A549 treated with GW870086 at 1 μM for 4 hours (cell line): Measurements from ENCODE around the gene ZNF581. TPM values are rescaled to one million over a fixed set of nuclear protein-coding genes. Genes with fewer than 3 reads are reported as not detected.

Source experiments
- total RNA-seq: library from RNA; stranded (reverse); fragments of 200-300 nt; extraction: Qiagen RNA extraction; gene quantifications from 5 replicates; pipeline ENCODE4 v1.2.3, GENCODE V29; 2022; ENCODE audit warnings: low read depth

The ZNF581 gene, protein sequence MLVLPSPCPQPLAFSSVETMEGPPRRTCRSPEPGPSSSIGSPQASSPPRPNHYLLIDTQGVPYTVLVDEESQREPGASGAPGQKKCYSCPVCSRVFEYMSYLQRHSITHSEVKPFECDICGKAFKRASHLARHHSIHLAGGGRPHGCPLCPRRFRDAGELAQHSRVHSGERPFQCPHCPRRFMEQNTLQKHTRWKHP
- 39.2 to 55.8 TPM (median 47.7 TPM) in 5 replicates for total RNA-seq

DNA sequence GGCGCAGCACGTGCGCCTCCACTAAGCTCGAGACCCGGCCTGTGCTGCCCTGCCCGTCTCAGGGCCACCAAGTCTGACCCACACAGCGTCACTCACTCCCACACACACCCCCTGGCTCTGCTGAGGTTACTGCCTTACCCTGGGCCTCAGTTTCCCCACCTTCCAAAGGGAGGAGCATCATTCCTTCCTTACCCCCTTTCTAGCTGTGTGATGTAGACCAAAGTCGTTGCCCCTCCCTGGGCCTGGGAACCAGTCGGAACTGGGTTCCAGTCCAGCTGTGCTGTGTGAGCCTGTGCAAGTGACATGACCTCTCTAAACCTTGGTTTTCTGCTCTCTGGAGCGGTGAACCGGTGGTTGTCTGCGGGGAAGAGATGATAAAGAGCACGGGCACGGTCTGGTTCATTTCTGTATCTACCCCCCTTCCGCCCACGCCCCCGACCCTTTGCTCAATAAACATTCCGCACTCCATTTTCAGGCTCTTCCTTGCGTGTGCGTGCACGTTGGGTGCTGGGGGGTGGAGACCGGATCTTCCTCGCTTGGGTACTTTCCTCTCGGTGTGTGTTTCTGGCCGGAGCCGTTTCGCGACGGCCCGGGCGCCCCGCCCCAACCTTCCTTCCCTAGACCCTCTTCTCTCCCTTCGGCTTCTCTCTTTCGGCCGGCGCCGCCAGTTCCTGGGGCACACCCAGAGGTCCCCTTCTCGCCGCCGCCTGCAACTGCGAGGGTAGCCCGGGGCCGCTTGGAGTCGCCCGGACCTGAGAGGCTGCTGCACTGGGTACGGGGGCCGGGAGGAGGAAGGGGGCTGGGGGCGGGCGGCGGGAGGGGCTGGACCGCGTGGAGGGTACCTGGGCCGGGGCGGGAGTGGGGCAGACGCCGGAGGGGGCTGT is at the start of gene ZNF581:
Gene ZNF581 (plus strand): TSS at position 647 of the 884 bp plus-strand sequence. CDS start 923 bp downstream, outside the sequence.

DNA sequence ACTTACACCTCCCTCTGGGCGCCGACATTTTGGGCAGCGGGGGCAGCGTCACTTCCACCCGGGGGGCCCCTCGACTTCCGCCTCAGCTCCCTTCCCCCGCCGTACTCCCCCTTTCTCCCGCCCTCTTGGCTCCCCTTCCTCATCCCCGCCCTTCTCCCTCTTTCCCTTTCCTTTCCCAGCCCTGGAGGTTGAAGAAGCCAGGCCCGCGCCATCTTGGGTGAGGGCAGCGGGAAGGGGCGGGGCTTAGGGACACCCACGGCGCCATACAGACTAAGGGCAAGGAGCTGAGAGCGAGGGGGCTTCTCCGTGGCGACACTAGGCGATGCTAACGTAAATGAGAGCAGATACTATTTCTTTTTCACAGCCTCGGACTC is 44.0 kb upstream of the ZNF581 start, which contains the start of gene FIZ1:
Gene FIZ1 (minus strand): TSS at position 50 of the 374 bp plus-strand sequence. CDS start 1,652 bp downstream, outside the sequence.

DNA sequence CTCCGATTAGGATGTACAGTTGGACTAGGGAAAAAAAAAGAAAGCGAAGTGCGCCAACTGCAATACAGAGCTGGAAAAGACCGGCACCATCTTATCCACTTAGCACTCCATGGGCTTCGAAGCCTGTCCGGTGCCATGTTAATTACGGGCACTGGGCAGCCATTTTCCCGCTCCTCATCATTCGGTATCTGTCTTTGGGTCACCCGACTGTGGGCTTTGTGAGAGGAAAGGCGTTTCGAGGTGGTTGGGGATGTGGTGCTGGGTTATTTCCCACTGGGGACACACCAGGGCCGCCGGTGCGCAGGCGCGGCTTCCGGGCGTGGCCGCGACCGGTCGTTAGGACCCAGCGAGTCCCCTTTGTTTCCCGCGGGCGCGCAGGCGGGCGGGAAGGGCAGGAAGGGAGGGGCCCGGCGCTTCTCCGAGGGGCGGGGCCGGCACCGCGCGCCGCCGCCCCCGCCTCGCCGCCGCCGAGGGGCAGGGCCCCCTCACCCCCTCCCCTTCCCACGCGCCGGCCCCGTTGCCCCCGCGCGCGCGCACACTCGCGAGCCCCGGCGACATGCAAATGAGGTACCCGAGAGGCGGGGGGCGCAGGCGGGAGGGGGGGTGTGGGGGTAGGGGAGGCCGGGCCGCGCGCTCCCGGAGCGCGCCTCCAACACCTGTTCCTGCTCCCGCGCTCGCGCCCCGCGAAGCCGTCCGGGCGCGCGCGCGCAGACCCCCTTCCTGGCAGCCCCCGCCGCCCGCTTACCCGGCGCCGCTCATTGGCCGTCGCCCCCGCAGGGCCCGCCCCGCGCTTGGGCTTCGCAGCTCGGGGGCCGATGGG is 43.4 kb upstream of the ZNF581 start, which contains the start of gene ZNF524:
Gene ZNF524 (plus strand): TSS at position 447 of the 820 bp plus-strand sequence. CDS start 1,825 bp downstream, outside the sequence.

DNA sequence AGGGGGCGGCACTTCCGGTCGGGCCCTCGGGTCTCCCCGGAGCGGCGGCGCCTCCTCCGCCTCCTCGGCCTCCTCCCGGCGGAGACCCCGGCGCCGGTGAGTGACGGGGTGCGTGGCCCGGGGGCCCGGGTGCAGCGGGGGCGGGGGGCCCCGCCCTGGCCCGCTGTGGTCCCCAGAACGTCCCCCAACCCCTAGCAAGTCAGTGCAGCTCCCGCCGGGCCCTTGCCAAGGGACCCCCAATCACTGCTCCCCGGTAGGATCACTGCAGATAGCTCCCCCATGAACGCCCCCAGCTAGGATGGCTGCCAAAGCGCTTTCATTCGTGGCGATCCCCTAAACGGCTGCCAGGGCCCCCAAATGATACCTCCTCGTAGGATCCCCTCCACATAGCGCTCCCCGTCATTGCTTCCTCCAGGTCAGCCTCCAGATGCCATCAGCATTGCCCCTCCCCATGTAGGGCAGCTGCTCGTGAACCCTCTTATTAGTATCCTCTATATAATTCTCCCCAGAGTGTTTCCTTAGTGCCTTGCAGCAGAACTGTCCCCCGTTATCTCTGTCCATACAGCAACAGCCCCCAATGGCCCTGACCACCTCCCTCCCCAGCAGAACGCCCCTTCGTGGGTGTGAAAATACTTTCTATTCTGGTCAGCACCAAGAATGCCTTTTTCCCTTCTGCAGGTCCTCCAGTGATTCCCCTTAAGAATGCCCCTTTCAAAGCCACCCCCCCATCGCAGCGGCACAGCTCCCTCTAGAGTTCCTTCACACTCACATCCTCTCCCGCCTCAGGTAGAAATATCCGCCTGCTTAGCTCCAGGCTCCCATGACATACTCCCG is 37.6 kb upstream of the ZNF581 start, which contains the start of gene ZNF865:
Gene ZNF865 (plus strand): TSS at position 11 of the 834 bp plus-strand sequence. CDS start 7,972 bp downstream, outside the sequence.

DNA sequence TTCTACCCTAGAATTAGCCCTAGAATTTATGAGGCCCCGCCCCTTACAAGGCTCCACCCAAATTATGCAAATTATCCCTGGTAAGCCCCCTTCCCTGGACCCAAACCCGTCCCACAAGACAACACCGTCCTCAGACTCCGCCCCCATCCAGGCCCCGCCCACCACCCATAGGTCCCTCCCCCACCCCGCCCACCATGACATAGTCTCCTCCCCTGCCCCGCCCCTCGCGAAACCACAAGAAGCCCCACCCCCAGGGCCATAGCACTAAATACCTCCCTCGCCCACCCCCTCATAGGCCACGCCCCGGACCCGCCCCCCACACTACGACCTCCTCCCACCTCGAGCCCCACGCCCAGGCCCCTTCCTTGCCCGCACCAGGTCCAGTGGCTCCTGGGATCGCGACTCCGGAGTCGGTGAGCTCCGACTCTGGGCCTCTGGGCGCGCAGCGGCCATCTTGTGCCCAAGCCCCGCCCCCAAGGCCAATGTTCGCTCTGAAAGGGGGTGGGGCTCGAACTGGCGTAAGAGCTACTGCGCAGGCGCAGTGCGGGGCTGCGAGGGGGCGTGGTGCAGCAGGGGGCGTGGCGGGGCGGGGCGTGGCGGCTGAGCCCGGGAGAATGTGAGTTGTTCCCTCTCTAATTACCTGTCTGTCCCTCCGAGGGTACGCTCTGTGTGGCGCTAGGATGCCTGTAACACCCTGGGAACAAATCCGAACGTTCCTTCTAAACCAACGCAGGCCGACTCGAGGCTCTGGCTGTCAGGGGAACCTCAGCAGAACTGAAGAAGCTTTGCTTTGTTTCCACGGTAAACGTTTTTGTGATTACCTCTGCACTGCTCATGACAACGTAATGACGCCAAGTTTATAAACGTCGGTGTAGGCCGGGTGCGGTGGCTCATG is 19.1 kb upstream of the ZNF581 start, which contains the start of gene ZNF784:
Gene ZNF784 (minus strand): TSS at position 458 of the 895 bp plus-strand sequence. CDS start 5 bp downstream, at position 453.

DNA sequence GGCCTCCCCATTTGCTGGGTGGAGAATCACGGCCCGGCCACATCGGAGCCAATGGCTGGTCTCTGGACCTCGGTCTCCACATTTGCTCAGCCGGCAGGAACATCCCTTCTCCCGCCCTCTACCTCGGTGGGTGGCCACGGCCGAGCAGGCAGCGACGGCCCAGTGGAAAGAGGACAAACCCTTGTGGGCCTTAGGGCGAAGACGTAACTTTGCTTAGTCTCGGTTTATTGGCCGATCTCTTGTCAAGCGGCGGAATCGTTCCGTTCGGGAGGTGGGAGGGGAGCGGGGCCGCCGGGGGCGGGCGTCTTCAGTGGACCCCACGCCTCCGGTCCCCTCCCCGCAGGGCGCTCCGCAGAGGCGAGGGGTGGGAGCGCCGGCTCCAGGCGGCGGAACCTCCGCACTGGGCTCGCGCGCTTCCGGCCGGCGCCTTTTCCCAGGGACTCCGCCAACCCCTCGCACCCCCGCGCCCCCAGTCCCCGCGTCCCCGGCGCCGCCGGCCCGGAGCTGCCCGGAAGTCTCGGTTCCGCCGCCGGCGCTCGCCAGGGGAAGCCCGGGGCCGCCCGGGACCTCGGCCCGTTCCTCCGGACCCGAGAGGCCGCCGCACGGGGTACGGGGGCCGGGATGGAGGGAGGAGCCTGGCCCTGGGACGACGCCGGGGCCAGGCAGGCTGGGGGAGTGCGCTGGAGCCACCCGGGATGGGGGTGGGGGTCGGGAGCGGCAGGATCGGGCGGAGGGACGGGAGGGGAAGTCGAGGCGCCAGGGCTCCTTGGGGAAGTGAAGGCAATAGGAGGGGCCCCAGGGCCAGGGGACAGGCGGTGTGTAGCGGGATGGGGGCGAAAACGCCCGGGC is 2.6 kb upstream of the ZNF581 start, which contains the start of gene ZNF580:
Gene ZNF580 (plus strand): TSS at position 426 of the 849 bp plus-strand sequence. CDS start 1,507 bp downstream, outside the sequence.

DNA sequence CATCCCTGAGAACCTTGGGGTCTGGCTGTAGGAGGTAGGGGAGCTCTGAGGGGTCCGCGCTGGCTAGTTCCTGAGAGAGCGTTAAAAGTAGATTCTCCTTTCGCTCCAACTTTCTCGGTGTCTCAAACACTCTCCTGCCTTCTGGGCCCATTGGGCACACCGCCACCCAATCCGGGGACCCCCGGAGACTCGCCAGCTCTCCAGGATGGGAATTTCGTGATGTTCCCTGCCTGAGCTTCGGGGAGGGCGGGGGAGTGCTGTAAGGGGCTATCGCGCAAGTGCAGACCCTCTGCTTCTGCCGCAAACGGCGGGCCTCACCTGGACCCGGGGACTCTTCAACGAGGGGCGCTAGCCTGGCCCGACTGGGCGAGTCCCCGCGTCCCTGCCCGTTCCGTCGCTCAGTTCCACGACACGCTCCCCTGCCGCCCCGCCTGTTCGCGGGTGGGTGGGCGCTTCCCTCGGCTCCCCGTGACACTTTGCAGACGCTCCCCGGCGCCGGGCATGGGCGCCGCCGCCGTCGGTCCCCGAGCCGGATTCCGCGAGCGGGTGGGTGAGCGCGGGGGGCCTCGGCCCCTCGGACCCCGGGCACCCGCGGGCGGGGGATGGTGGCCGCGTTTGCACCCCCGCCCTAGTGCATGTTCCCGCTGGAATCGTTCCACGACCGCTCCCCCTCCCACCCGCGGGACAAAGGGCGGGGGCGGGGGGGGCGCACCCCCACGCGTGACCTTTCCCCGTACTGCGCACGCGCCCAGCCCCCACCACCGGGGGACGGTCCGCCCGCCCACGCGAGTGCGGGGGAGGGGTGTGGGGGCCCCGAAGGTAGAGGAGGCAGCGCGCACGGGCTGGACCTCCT is 4.5 kb downstream of the ZNF581 start, which contains the start of gene CCDC106:
Gene CCDC106 (plus strand): TSS at position 481 of the 853 bp plus-strand sequence. CDS start 835 bp downstream, outside the sequence.

DNA sequence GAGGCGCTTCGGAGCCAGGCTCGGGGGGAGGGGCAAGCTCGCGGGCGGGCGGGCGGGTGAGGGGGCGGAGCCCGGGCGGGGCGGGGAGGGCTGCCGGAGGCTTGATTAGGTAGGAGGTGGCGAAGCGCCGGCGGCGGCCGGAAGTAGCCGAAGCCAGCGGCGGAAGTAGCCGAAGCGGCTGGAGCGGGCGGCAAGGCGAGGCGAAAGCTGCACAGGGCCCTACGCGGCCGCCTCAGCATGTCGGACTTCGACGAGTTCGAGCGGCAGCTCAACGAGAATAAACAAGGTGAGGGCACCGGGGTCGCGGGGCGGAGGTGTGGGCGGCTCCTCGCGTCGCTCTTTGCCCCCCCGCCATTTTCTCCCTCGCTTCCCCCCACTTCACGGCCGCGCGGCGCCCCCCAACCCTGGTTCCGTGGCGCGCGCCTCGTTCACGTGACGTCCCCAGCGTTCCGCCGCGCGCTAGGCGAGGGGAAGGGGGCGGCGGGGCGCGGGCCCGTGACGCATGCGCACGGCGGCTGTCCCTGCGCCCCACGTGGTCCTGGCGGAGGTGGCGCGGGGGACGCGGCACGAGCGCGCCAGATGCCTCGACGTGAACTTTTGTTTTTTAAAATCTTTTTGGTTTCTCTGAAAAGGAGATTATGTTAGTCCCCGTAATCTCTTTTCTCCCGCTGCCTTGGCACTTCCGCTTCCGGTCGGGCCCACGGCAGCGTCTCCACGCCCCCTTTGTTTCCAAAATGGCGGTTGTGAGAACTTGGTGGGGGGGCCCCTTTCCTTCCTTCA is 11.6 kb downstream of the ZNF581 start, which contains the start of gene U2AF2:
Gene U2AF2 (plus strand): TSS at position 168 of the 780 bp plus-strand sequence. CDS start 70 bp downstream, at position 238.

DNA sequence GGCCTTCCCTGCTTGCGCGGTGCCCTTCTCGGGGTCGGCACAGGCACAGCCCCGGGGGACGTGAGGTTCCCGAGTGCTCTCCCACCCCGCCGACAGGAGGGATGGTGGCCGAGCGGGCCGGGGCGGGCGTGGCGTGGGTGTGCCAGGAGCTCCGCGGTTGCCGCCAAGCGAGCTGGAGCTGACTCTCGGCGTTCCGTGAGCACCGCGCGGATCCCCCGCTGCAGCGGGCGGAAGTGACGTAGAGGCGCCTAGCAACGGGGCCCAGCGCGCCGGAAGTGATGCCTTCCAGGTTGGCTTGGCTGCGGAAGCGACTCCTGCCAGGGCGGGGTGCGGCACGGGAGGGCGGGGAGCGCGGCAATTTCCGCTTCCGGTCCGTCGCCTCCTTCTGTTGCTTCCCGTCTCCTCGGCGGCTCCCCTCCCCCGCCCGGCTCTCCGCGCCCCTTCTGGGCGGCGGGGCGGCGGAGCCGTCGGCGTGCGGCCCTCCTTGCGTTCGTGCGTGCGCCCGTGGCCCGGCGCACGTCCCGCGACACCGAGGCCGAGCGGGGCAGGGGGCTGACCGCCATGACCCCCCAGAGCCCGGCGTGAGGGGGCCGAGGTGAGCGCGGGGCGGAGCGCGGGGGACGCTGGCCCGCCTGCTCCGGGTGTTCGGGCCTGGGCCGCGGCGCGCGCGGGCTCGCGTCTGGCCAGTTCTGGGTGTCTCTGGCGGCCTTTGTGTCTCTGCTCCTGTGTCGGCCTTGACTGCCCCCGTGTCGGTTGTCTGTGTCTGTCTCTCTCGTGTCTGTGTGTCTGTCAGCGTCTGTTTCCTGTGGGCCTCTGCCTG is 31.6 kb downstream of the ZNF581 start, which contains the start of gene EPN1:
Gene EPN1 (plus strand): TSS at position 386 of the 820 bp plus-strand sequence. CDS start 3,402 bp downstream, outside the sequence.

Other genes with a start within 250 kb of the ZNF581 start
- gene UBE2S, start 235.9 kb upstream of the ZNF581 start, total RNA-seq, result 343 to 483 TPM (median 443 TPM) in 5 replicates
- not detected in 5 replicates for gene SHISA7, start 200.3 kb upstream of the ZNF581 start, total RNA-seq
- 51.3 to 61.4 TPM (median 58.4 TPM) in 5 replicates for gene ISOC2, start 182.0 kb upstream of the ZNF581 start, total RNA-seq
- not detected in 5 replicates for gene C19orf85, start 178.9 kb upstream of the ZNF581 start, total RNA-seq
- 4.5 to 7.2 TPM (median 6.7 TPM) in 5 replicates for gene ZNF628, start 167.0 kb upstream of the ZNF581 start, total RNA-seq
- gene NAT14, start 158.5 kb upstream of the ZNF581 start, total RNA-seq, result 34.8 to 57.0 TPM (median 55.0 TPM) in 5 replicates
- gene SSC5D, start 155.2 kb upstream of the ZNF581 start, total RNA-seq, result 0.35 to 0.82 TPM (median 0.57 TPM) in 5 replicates
- 1.3 to 2.3 TPM (median 1.8 TPM) in 5 replicates for gene SBK2, start 106.5 kb upstream of the ZNF581 start, total RNA-seq
- gene SBK3, start 98.1 kb upstream of the ZNF581 start, total RNA-seq, result 1.3 to 1.9 TPM (median 1.6 TPM) in 5 replicates
- 20.1 to 37.6 TPM (median 28.4 TPM) in 5 replicates for gene ZNF579, start 62.8 kb upstream of the ZNF581 start, total RNA-seq
- gene FIZ1, start 44.1 kb upstream of the ZNF581 start, total RNA-seq, result 20.5 to 24.3 TPM (median 23.6 TPM) in 5 replicates
- gene ZNF524, start 43.4 kb upstream of the ZNF581 start, total RNA-seq, result 12.5 to 17.5 TPM (median 16.0 TPM) in 5 replicates
- 7.6 to 13.0 TPM (median 12.1 TPM) in 5 replicates for gene ZNF865, start 38.0 kb upstream of the ZNF581 start, total RNA-seq
- gene ZNF784, start 19.1 kb upstream of the ZNF581 start, total RNA-seq, result 4.8 to 6.1 TPM (median 5.3 TPM) in 5 replicates
- gene ZNF580, start 2.6 kb upstream of the ZNF581 start, total RNA-seq, result 31.0 to 51.4 TPM (median 48.6 TPM) in 5 replicates
- 13.7 to 19.1 TPM (median 18.0 TPM) in 5 replicates for gene CCDC106, start 4.6 kb downstream of the ZNF581 start, total RNA-seq
- gene U2AF2, start 11.4 kb downstream of the ZNF581 start, total RNA-seq, result 260 to 300 TPM (median 285 TPM) in 5 replicates
- 130 to 211 TPM (median 195 TPM) in 5 replicates for gene EPN1, start 31.6 kb downstream of the ZNF581 start, total RNA-seq
- gene NLRP9, start 94.8 kb downstream of the ZNF581 start, total RNA-seq, result not detected in 5 replicates
- gene RFPL4A, start 115.4 kb downstream of the ZNF581 start, total RNA-seq, result 0.53 to 1.2 TPM (median 0.97 TPM) in 5 replicates
- 0.23 to 0.49 TPM (median 0.38 TPM) in 3 of 5 replicates, not detected in the others for gene RFPL4AL1, start 125.5 kb downstream of the ZNF581 start, total RNA-seq
- 0.03 to 0.07 TPM in 2 of 5 replicates, not detected in the others for gene NLRP11, start 188.3 kb downstream of the ZNF581 start, total RNA-seq
- gene NLRP4, start 192.9 kb downstream of the ZNF581 start, total RNA-seq, result not detected in 5 replicates